Small intestine (tissue), 7 donors: ENCODE data around the gene RBM24. TPM values are rescaled to one million over a fixed set of nuclear protein-coding genes. Genes with fewer than 3 reads are reported as not detected.

Experiments
- DNase-seq, 2 donors: peaks; one replicate each; pipeline versions ENCODE4 v3.0.0 to v3.0.0-alpha.2; 2013
- FAIRE-seq: peaks from 2 replicates; lab custom pipeline; 2012; peaks lifted over from hg19 to GRCh38; lab: Jason Lieb, UNC
- H3K27ac ChIP-seq, 3 donors: one replicate each; pipeline ENCODE4 v1.5.1; 2013; ENCODE audit warnings: low read length in 2 of 3, mild to moderate bottlenecking in 2 of 3, control low read depth in 1 of 3, inconsistent platforms in 1 of 3, low read depth in 1 of 3, moderate library complexity in 1 of 3
- H3K27me3 ChIP-seq, 3 donors: one replicate each; pipeline ENCODE4 v1.6.1; 2013; ENCODE audit warnings: low read length in 3 of 3, inconsistent platforms in 1 of 3; ENCODE audit not compliant: control insufficient read depth in 3 of 3, insufficient read depth in 3 of 3
- H3K36me3 ChIP-seq, 3 donors: one replicate each; pipeline ENCODE4 v1.6.1; 2013; ENCODE audit warnings: low read length in 3 of 3, inconsistent platforms in 1 of 3, low read depth in 1 of 3, mild to moderate bottlenecking in 1 of 3, moderate library complexity in 1 of 3; ENCODE audit not compliant: control insufficient read depth in 3 of 3, insufficient read depth in 2 of 3
- H3K4me1 ChIP-seq, 3 donors: one replicate each; pipeline ENCODE4 v1.6.1; 2013; ENCODE audit warnings: low read length in 2 of 3, inconsistent platforms in 1 of 3, low read depth in 1 of 3, mild to moderate bottlenecking in 1 of 3, moderate library complexity in 1 of 3; ENCODE audit not compliant: control insufficient read depth in 3 of 3, insufficient read depth in 2 of 3
- H3K4me3 ChIP-seq, 3 donors: one replicate each; pipeline ENCODE4 v1.5.1; 2013; ENCODE audit warnings: low read length in 3 of 3, control low read depth in 1 of 3, inconsistent platforms in 1 of 3, low read depth in 1 of 3, mild to moderate bottlenecking in 1 of 3, moderate library complexity in 1 of 3
- H3K9me3 ChIP-seq, 2 donors: one replicate each; pipeline ENCODE4 v1.6.1; 2013; ENCODE audit warnings: low read depth in 1 of 2, low read length in 1 of 2; ENCODE audit not compliant: control insufficient read depth in 2 of 2, insufficient read depth in 1 of 2
- WGBS, 3 donors: extraction: QIAGEN DNeasy Blood & Tissue Kit; methylation state at CpG; one replicate each; pipeline ENCODE4 v1.1.7; 2013; 5-methylcytosine and 5-hydroxymethylcytosine counted together
- polyA plus RNA-seq, 4 donors: library from polyadenylated mRNA; stranded (reverse) in 3 of 4; unstranded in 1 of 4; fragments of 200-250 nt in 3 of 4; fragments of 120-200 nt in 1 of 4; gene quantifications; one replicate each; pipeline versions ENCODE4 v1.2.1 to v1.2.3, GENCODE V29; 2013
- donor health status: healthy with polysubstance abuse.
- donor health status: control.
- donor health status: control.
- donor health status: Bipolar disorder and iron deficiency.
- donor health status: healthy.

Gene RBM24
- polyA plus RNA-seq, 4 donors, result 0.67 to 2.1 (median 1.2) TPM

DNA sequence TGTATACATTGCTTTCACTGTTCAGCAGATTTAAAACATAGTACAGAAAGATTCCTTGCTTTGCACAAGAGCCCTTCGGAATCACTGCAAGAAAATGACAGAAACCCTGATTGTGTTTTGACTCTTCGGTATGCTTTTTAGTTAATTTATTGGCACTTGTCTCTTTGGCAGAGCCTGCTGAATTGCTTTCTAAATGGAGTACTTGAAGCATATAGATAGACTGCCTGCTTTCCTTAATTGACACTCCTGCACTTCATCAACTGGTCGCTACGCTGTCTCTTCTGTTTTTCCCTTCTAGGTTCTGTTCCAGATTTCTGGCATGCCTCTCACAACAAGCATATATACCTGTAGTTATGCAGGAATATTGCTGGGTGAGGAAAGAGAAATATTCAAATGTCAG is 22.4 kb upstream of the RBM24 start:
- no peaks in the 10 kb centered on the region for H3K9me3 ChIP-seq
- no peaks in the 10 kb centered on the region for H3K4me1 ChIP-seq
- no peaks in the 10 kb centered on the region for H3K36me3 ChIP-seq
- H3K27ac ChIP-seq, result no peak overlapping the region
- no peaks in the 10 kb centered on the region for H3K27me3 ChIP-seq
- DNase-seq (no peak), FAIRE-seq (no peak)
- WGBS, 3 donors, result 81 to 98% (median 92%) methylated on average over 4 of the region's 4 CpGs
- H3K4me3 ChIP-seq, result no peak overlapping the region

GRCh38 chr6:17265570-17265969 is 15.6 kb upstream of the RBM24 start:
- no peak for DNase-seq
- Histone ChIP-seq H3K27ac (no peak overlapping the region), H3K4me3 (no peak overlapping the region), H3K9me3 (no peaks in the 10 kb centered on the region), H3K4me1 (no peaks in the 10 kb centered on the region), H3K36me3 (no peaks in the 10 kb centered on the region), H3K27me3 (no peaks in the 10 kb centered on the region)
- no peak for FAIRE-seq

- Histone ChIP-seq H3K36me3 (no peaks in the 10 kb centered on the region), H3K27me3 (no peaks in the 10 kb centered on the region), H3K4me3 (no peak overlapping the region), H3K27ac (no peak overlapping the region), H3K4me1 (no peaks in the 10 kb centered on the region), H3K9me3 (no peaks in the 10 kb centered on the region)
- 69 to 75% (median 74%) methylated on average over 3 of the region's 3 CpGs for WGBS, 3 donors
- FAIRE-seq (no peak), DNase-seq (no peak)
Measured at GRCh38 chr6:17267566-17267965, 13.6 kb upstream of the RBM24 start.

DNA sequence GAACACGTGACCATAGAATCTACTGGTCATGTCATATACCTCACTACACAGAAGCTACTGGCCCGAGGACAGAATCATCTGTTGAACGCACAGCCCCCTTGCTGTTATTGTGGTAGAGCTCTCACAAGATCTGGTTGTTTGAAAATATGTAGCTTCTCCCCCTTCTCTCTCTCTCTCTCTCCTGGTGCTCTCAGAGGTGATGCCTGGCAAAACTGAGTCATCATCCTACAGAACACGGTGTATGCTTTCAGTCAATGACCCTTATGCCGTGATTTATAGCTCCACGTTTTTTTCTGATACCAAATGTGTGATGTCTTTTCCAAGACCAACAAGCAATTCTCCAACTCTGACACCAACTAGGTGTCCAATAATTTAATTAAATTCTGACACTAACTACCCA is 13.0 kb upstream of the RBM24 start:
- WGBS, 3 donors, result 68 to 79% (median 75%) methylated on average over 6 of the region's 6 CpGs
- no peaks in the 10 kb centered on the region for H3K9me3 ChIP-seq
- H3K27ac ChIP-seq, result no peak overlapping the region
- no peaks in the 10 kb centered on the region for H3K36me3 ChIP-seq
- H3K27me3 ChIP-seq, result peaks cover 0 to 2% (median 0%) of the 10 kb centered on the region in 3 donors
- no peak overlapping the region for H3K4me3 ChIP-seq
- H3K4me1 ChIP-seq, result no peaks in the 10 kb centered on the region
- FAIRE-seq (no peak), DNase-seq (no peak)

- H3K4me1 ChIP-seq, result no peaks in the 10 kb centered on the region
- peaks cover 0 to 3% (median 0%) of the 10 kb centered on the region in 3 donors for H3K27me3 ChIP-seq
- no peak overlapping the region for H3K4me3 ChIP-seq
- no peaks in the 10 kb centered on the region for H3K9me3 ChIP-seq
- FAIRE-seq, result no peak
- WGBS, 3 donors, result 72 to 93% (median 87%) methylated on average over 3 of the region's 3 CpGs
- no peak for DNase-seq
- no peaks in the 10 kb centered on the region for H3K36me3 ChIP-seq
- no peak overlapping the region for H3K27ac ChIP-seq
Measured at GRCh38 chr6:17269840-17270239, 11.3 kb upstream of the RBM24 start.

DNA sequence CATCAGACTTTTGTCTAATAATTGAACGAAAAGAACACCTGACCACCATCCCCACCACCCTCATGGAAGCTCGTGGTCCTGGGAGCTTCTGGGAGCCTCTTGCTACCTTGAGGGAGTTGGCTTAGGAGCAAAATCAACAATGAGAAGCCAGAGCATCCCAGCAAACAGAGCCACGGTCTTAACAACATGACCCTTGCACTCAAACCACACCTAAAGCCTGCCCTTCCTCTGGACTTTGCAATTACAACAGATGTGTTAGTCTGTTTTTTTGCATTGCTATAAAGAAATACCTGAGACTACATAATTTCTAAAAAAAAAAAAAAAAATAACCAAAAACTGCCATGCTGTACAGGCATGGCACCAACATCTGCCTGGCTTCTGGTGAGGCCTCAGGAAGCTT is 9.5 kb upstream of the RBM24 start:
- Histone ChIP-seq H3K27me3 (peaks cover 0 to 3% (median 0%) of the 10 kb centered on the region in 3 donors), H3K4me3 (no peak overlapping the region), H3K9me3 (no peaks in the 10 kb centered on the region), H3K36me3 (no peaks in the 10 kb centered on the region), H3K27ac (no peak overlapping the region), H3K4me1 (no peaks in the 10 kb centered on the region)
- FAIRE-seq (no peak), DNase-seq (peak in 1 of 2 donors; percentile 55)
- 31 to 51% (median 40%) methylated on average over 3 of the region's 3 CpGs for WGBS, 3 donors

GRCh38 chr6:17276766-17277165 is 4.4 kb upstream of the RBM24 start:
- WGBS, 3 donors, result 61 to 75% (median 70%) methylated on average over 3 of the region's 3 CpGs
- FAIRE-seq (no peak), DNase-seq (no peak)
- Histone ChIP-seq H3K9me3 (no peaks in the 10 kb centered on the region), H3K4me1 (no peaks in the 10 kb centered on the region), H3K4me3 (no peak overlapping the region), H3K36me3 (no peaks in the 10 kb centered on the region), H3K27me3 (peaks cover 0 to 31% (median 3%) of the 10 kb centered on the region in 3 donors), H3K27ac (no peak overlapping the region)

- no peak for FAIRE-seq
- 87 to 94% (median 88%) methylated on average over 2 of the region's 2 CpGs for WGBS, 3 donors
Measured at GRCh38 chr6:17277256-17277655, 3.9 kb upstream of the RBM24 start.

More at GRCh38 chr6:17277256-17277655, 3.9 kb upstream of the RBM24 start:
- H3K4me1 ChIP-seq, result peaks cover 0 to 2% (median 0%) of the 10 kb centered on the region in 3 donors
- peaks cover 0 to 36% (median 3%) of the 10 kb centered on the region in 3 donors for H3K27me3 ChIP-seq
- DNase-seq, result no peak
- H3K4me3 ChIP-seq, result no peak overlapping the region
- no peaks in the 10 kb centered on the region for H3K36me3 ChIP-seq
- H3K9me3 ChIP-seq, result no peaks in the 10 kb centered on the region
- H3K27ac ChIP-seq, result no peak overlapping the region
